ENCODE data around the gene HBE1. TPM values are rescaled to one million over a fixed set of nuclear protein-coding genes. Genes with fewer than 3 reads are reported as not detected.

Gene HBE1
- total RNA-seq, 5 donors from 2014 or later (not counting 1 experiment from before 2014, with no cell fraction given) = 3.1 to 3.2 (median 3.2) TPM; not detected in 2

DNA sequence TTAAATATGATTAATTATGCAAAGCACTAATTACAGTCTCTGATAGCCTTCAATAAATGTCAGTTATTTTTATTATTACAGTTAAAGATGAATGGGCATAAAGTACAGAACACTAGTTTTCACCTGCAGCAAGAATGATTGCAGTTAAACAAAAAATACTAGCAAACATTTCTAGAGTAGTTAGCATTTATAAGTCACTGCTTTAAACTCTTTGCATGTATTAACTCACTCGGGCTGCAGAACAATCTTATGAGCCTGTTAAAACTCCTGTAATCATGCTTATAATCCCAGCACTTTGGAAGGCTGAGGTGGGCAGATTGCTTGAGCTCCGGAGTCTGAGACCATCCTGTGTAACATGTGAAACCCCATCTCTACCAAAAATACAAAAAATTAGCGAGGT is 17.2 kb upstream of the HBE1 start:
- Mint-ChIP-seq H3K9me3 (no peaks in the 10 kb centered on the region), H3K27me3 (peaks cover 1 to 4% of the 10 kb centered on the region in 2 donors), H3K4me1 (no peaks in the 10 kb centered on the region), H3K4me3 (no peak overlapping the region), H3K36me3 (no peaks in the 10 kb centered on the region), H3K27ac (no peak overlapping the region)
- DNase-seq (no peak), ATAC-seq (replicated peaks in 1 of 4) (no peak)
- Histone ChIP-seq H3K27me3 (replicated peaks in 1 of 2; ENCODE audit: control insufficient read depth in 2 of 2, extremely low read depth in 1 of 2, insufficient read depth in 2 of 2, low read length in 1 of 2) (no peaks in the 10 kb centered on the region), H3K27ac (ENCODE audit: low read length) (no peak overlapping the region), H3K36me3 (ENCODE audit: control insufficient read depth in 2 of 2, extremely low read depth in 1 of 2, insufficient read depth in 1 of 2, low read length in 1 of 2) (no peaks in the 10 kb centered on the region), H3K4me1 (ENCODE audit: control insufficient read depth in 1 of 2, extremely low read depth in 1 of 2, insufficient read depth in 2 of 2, low read length in 2 of 2) (no peaks in the 10 kb centered on the region), H3K9me3 (no peaks in the 10 kb centered on the region), H3K4me3 (ENCODE audit: control insufficient read depth in 1 of 2, extremely low read depth in 1 of 2, low read length in 1 of 2) (no peak overlapping the region)
- ChIA-PET POLR2A (no interaction called here), CTCF (no interaction called here)
- no CpG with 5 or more reads among the region's 3 CpGs for WGBS (ENCODE audit: insufficient coverage)

DNA sequence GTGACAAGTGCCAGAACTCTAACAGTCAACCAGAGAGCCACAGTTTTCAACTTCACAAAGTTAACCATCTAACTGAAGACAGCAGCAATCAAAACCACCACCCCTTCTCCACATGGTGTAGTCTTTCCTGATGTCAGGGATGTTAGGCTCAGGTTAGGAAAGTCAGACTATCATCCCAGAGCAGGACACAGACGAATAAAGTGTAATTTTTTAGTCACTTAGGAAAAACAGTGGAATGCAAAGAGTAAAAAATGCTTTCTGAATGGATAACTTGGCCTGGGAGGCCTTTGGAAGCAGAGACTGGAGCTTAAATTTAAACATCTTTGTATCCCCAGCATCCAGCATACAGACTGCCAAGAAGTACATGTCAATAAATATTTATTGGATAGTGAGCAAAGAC is 16.6 kb upstream of the HBE1 start:
- H3K9me3 Mint-ChIP-seq = no peaks in the 10 kb centered on the region
- H3K4me3 ChIP-seq (ENCODE audit: control insufficient read depth in 1 of 2, extremely low read depth in 1 of 2, low read length in 1 of 2) = no peak overlapping the region
- H3K36me3 Mint-ChIP-seq = no peaks in the 10 kb centered on the region
- H3K27me3 ChIP-seq (replicated peaks in 1 of 2; ENCODE audit: control insufficient read depth in 2 of 2, extremely low read depth in 1 of 2, insufficient read depth in 2 of 2, low read length in 1 of 2) = no peaks in the 10 kb centered on the region
- peaks cover 1 to 4% of the 10 kb centered on the region in 2 donors for H3K27me3 Mint-ChIP-seq
- ChIA-PET POLR2A (no interaction called here), CTCF (no interaction called here)
- no peak overlapping the region for H3K27ac Mint-ChIP-seq
- H3K27ac ChIP-seq (ENCODE audit: low read length) = no peak overlapping the region
- WGBS (ENCODE audit: insufficient coverage) = 25% methylated on average over 1 of the region's 1 CpG
- no peaks in the 10 kb centered on the region for H3K4me1 ChIP-seq (ENCODE audit: control insufficient read depth in 1 of 2, extremely low read depth in 1 of 2, insufficient read depth in 2 of 2, low read length in 2 of 2)
- ATAC-seq (replicated peaks in 1 of 4) (no peak), DNase-seq (no peak)
- H3K4me1 Mint-ChIP-seq = no peaks in the 10 kb centered on the region
- no peaks in the 10 kb centered on the region for H3K9me3 ChIP-seq
- H3K36me3 ChIP-seq (ENCODE audit: control insufficient read depth in 2 of 2, extremely low read depth in 1 of 2, insufficient read depth in 1 of 2, low read length in 1 of 2) = no peaks in the 10 kb centered on the region
- H3K4me3 Mint-ChIP-seq = no peak overlapping the region

DNA sequence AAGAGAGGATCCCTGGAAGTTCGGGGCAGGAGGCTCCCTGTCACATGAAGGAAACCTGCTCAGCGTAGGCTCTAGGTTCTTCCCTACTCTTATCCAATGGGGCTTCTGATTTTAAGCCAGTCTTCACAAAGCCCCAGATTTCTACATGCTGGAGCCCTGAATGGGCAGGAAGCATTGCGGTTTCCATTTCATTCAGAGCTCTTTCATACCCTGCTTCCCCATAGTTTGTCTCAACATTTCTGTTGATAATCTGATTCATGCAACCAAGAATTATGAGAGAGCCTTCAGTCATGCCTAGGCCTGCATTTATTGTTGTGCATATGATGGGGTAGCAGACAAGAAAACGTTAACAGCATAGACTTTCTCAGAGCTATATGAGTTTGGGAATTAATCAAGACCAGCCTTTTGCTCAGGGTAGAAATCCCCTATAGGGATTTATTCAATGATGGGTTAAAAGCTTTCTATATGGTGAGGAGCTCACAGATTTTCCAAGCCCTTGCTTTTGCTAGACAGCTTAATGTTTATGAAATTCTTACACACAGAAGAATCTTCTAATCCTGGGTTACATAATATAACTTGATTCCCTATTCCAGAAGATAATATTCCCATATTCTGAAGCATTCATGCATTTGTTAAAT is 16.1 kb upstream of the HBE1 start:
- POLR2A ChIA-PET = no interaction called here

DNA sequence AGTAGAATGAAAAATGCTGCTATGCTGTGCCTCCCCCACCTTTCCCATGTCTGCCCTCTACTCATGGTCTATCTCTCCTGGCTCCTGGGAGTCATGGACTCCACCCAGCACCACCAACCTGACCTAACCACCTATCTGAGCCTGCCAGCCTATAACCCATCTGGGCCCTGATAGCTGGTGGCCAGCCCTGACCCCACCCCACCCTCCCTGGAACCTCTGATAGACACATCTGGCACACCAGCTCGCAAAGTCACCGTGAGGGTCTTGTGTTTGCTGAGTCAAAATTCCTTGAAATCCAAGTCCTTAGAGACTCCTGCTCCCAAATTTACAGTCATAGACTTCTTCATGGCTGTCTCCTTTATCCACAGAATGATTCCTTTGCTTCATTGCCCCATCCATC is 14.9 kb upstream of the HBE1 start:
- 92% methylated on average over 2 of the region's 2 CpGs for WGBS (ENCODE audit: insufficient coverage)
- ChIA-PET CTCF (no interaction called here), POLR2A (no interaction called here)
- H3K4me3 ChIP-seq (ENCODE audit: control insufficient read depth in 1 of 2, extremely low read depth in 1 of 2, low read length in 1 of 2) = no peak overlapping the region
- H3K27ac ChIP-seq (ENCODE audit: low read length) = no peak overlapping the region
- no peaks in the 10 kb centered on the region for H3K9me3 ChIP-seq
- ATAC-seq (replicated peaks in 1 of 4) (no peak), DNase-seq (no peak)
- no peaks in the 10 kb centered on the region for H3K36me3 ChIP-seq (ENCODE audit: control insufficient read depth in 2 of 2, extremely low read depth in 1 of 2, insufficient read depth in 1 of 2, low read length in 1 of 2)
- no peak overlapping the region for H3K4me3 Mint-ChIP-seq
- peaks cover 1 to 4% of the 10 kb centered on the region in 2 donors for H3K27me3 Mint-ChIP-seq
- H3K27ac Mint-ChIP-seq = no peak overlapping the region
- H3K9me3 Mint-ChIP-seq = no peaks in the 10 kb centered on the region
- no peaks in the 10 kb centered on the region for H3K27me3 ChIP-seq (replicated peaks in 1 of 2; ENCODE audit: control insufficient read depth in 2 of 2, extremely low read depth in 1 of 2, insufficient read depth in 2 of 2, low read length in 1 of 2)
- no peaks in the 10 kb centered on the region for H3K36me3 Mint-ChIP-seq
- H3K4me1 ChIP-seq (ENCODE audit: control insufficient read depth in 1 of 2, extremely low read depth in 1 of 2, insufficient read depth in 2 of 2, low read length in 2 of 2) = no peaks in the 10 kb centered on the region
- no peaks in the 10 kb centered on the region for H3K4me1 Mint-ChIP-seq

More for the DNA sequence above, 16.1 kb upstream of the HBE1 start:
- DNase-seq (no peak), ATAC-seq (replicated peaks in 1 of 4) (no peak)
- H3K4me3 Mint-ChIP-seq = no peak overlapping the region
- no peaks in the 10 kb centered on the region for H3K4me1 ChIP-seq (ENCODE audit: control insufficient read depth in 1 of 2, extremely low read depth in 1 of 2, insufficient read depth in 2 of 2, low read length in 2 of 2)
- H3K9me3 Mint-ChIP-seq = no peaks in the 10 kb centered on the region
- H3K4me3 ChIP-seq (ENCODE audit: control insufficient read depth in 1 of 2, extremely low read depth in 1 of 2, low read length in 1 of 2) = no peak overlapping the region
- H3K9me3 ChIP-seq = no peaks in the 10 kb centered on the region
- H3K4me1 Mint-ChIP-seq = no peaks in the 10 kb centered on the region
- 53% methylated on average over 3 of the region's 4 CpGs for WGBS (ENCODE audit: insufficient coverage)
- CTCF ChIA-PET = no interaction called here
- H3K36me3 ChIP-seq (ENCODE audit: control insufficient read depth in 2 of 2, extremely low read depth in 1 of 2, insufficient read depth in 1 of 2, low read length in 1 of 2) = no peaks in the 10 kb centered on the region
- no peak overlapping the region for H3K27ac Mint-ChIP-seq
- peaks cover 1 to 4% of the 10 kb centered on the region in 2 donors for H3K27me3 Mint-ChIP-seq
- no peaks in the 10 kb centered on the region for H3K27me3 ChIP-seq (replicated peaks in 1 of 2; ENCODE audit: control insufficient read depth in 2 of 2, extremely low read depth in 1 of 2, insufficient read depth in 2 of 2, low read length in 1 of 2)
- H3K27ac ChIP-seq (ENCODE audit: low read length) = no peak overlapping the region
- no peaks in the 10 kb centered on the region for H3K36me3 Mint-ChIP-seq

DNA sequence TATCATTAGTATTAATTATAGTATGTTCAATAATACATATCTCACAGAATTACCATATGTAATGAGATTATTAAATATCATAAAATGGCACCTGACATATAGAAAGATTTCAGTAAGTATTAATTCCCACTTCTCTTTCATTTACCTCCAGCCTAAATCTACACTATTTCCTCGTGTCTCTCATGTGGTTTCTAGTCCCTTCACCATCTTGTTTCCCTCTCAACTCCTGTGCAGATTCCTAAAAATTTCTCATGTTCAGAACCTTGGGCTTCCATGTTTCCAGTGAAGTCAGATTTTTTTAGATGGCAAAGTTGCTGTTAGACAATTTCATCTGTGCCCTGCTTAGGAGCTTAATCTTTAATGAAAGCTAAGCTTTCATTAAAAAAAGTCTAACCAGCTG is 14.1 kb upstream of the HBE1 start:
- H3K4me3 Mint-ChIP-seq = no peak overlapping the region
- no peaks in the 10 kb centered on the region for H3K36me3 ChIP-seq (ENCODE audit: control insufficient read depth in 2 of 2, extremely low read depth in 1 of 2, insufficient read depth in 1 of 2, low read length in 1 of 2)
- no peaks in the 10 kb centered on the region for H3K4me1 ChIP-seq (ENCODE audit: control insufficient read depth in 1 of 2, extremely low read depth in 1 of 2, insufficient read depth in 2 of 2, low read length in 2 of 2)
- no peaks in the 10 kb centered on the region for H3K9me3 ChIP-seq
- ChIA-PET POLR2A (no interaction called here), CTCF (no interaction called here)
- no peaks in the 10 kb centered on the region for H3K27me3 ChIP-seq (replicated peaks in 1 of 2; ENCODE audit: control insufficient read depth in 2 of 2, extremely low read depth in 1 of 2, insufficient read depth in 2 of 2, low read length in 1 of 2)
- ATAC-seq (replicated peaks in 1 of 4) (no peak), DNase-seq (no peak)
- peaks cover 1 to 4% of the 10 kb centered on the region in 2 donors for H3K27me3 Mint-ChIP-seq
- no peak overlapping the region for H3K27ac Mint-ChIP-seq
- no peaks in the 10 kb centered on the region for H3K9me3 Mint-ChIP-seq
- H3K4me3 ChIP-seq (ENCODE audit: control insufficient read depth in 1 of 2, extremely low read depth in 1 of 2, low read length in 1 of 2) = no peak overlapping the region
- H3K36me3 Mint-ChIP-seq = no peaks in the 10 kb centered on the region
- H3K27ac ChIP-seq (ENCODE audit: low read length) = no peak overlapping the region
- no peaks in the 10 kb centered on the region for H3K4me1 Mint-ChIP-seq
- 33% methylated on average over 1 of the region's 1 CpG for WGBS (ENCODE audit: insufficient coverage)

DNA sequence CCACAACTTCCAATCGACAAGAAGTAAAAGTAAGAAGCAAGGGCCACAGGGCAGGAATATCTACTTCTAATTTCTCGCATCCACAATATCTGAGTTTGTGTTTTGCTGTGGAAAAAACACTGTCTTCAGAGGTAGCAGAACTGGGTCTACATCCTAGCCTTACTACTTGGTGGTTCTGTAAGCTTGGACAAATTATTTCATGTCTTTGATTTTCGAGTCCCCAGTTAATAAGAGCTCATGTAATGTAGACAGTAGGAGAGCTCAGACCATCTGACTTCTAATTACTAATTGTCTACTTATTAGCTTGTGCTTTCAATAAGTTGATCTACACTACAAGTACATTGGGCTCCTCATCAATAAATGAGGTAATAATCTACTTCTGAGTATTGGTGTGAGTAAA is 13.3 kb upstream of the HBE1 start:
- H3K9me3 Mint-ChIP-seq = no peaks in the 10 kb centered on the region
- H3K9me3 ChIP-seq = no peaks in the 10 kb centered on the region
- CTCF ChIA-PET = interaction anchor here in 1 of 2 donors (0.5 kb wide), 1 partner anchor 50 kb away, joined by 3 read pairs; no protein-coding TSS in a partner anchor

DNA sequence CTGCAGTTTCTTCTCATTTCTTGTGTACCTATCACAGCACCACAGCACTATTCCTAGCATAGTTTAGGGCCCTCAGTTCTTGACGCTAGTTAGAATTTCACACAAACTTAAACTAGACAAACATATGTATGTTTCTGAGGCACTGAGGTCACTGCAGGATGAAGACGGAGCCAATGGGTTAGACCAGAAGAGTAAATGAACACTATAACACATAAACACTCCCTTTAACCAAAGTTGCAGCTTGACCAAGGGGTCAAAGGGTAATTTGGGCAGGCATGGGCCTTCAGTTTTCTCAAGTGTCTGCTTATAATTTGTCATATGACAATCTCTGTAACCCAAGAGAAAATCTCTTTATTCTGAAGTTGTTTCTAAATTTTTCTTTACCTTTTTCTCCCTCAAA is 12.9 kb upstream of the HBE1 start:
- POLR2A ChIA-PET = no interaction called here
- CTCF ChIA-PET = interaction anchor here in 1 of 2 donors (0.5 kb wide), 1 partner anchor 50 kb away, joined by 3 read pairs; no protein-coding TSS in a partner anchor
- peaks cover 1 to 4% of the 10 kb centered on the region in 2 donors for H3K27me3 Mint-ChIP-seq
- Histone ChIP-seq H3K4me1 (ENCODE audit: control insufficient read depth in 1 of 2, extremely low read depth in 1 of 2, insufficient read depth in 2 of 2, low read length in 2 of 2) (no peaks in the 10 kb centered on the region), H3K27me3 (replicated peaks in 1 of 2; ENCODE audit: control insufficient read depth in 2 of 2, extremely low read depth in 1 of 2, insufficient read depth in 2 of 2, low read length in 1 of 2) (no peaks in the 10 kb centered on the region), H3K9me3 (no peaks in the 10 kb centered on the region), H3K27ac (ENCODE audit: low read length) (no peak overlapping the region), H3K4me3 (ENCODE audit: control insufficient read depth in 1 of 2, extremely low read depth in 1 of 2, low read length in 1 of 2) (no peak overlapping the region), H3K36me3 (ENCODE audit: control insufficient read depth in 2 of 2, extremely low read depth in 1 of 2, insufficient read depth in 1 of 2, low read length in 1 of 2) (no peaks in the 10 kb centered on the region)
- no peak overlapping the region for H3K27ac Mint-ChIP-seq
- ATAC-seq (replicated peaks in 1 of 4) = no peak
- no peaks in the 10 kb centered on the region for H3K9me3 Mint-ChIP-seq
- no peak overlapping the region for H3K4me3 Mint-ChIP-seq
- no CpG with 5 or more reads among the region's 2 CpGs for WGBS (ENCODE audit: insufficient coverage)
- H3K36me3 Mint-ChIP-seq = no peaks in the 10 kb centered on the region
- no peak for DNase-seq
- H3K4me1 Mint-ChIP-seq = no peaks in the 10 kb centered on the region

More for the DNA sequence above, 13.3 kb upstream of the HBE1 start:
- ATAC-seq (replicated peaks in 1 of 4) = no peak
- DNase-seq = no peak
- Histone ChIP-seq H3K27me3 (replicated peaks in 1 of 2; ENCODE audit: control insufficient read depth in 2 of 2, extremely low read depth in 1 of 2, insufficient read depth in 2 of 2, low read length in 1 of 2) (no peaks in the 10 kb centered on the region), H3K4me1 (ENCODE audit: control insufficient read depth in 1 of 2, extremely low read depth in 1 of 2, insufficient read depth in 2 of 2, low read length in 2 of 2) (no peaks in the 10 kb centered on the region), H3K27ac (ENCODE audit: low read length) (no peak overlapping the region), H3K36me3 (ENCODE audit: control insufficient read depth in 2 of 2, extremely low read depth in 1 of 2, insufficient read depth in 1 of 2, low read length in 1 of 2) (no peaks in the 10 kb centered on the region), H3K4me3 (ENCODE audit: control insufficient read depth in 1 of 2, extremely low read depth in 1 of 2, low read length in 1 of 2) (no peak overlapping the region)
- POLR2A ChIA-PET = no interaction called here
- no peaks in the 10 kb centered on the region for H3K36me3 Mint-ChIP-seq
- H3K27me3 Mint-ChIP-seq = peaks cover 1 to 4% of the 10 kb centered on the region in 2 donors
- H3K4me1 Mint-ChIP-seq = no peaks in the 10 kb centered on the region
- no peak overlapping the region for H3K27ac Mint-ChIP-seq
- WGBS (ENCODE audit: insufficient coverage) = no CpG with 5 or more reads among the region's 3 CpGs
- H3K4me3 Mint-ChIP-seq = no peak overlapping the region
